ENCODE results near the gene PPP6R2. TPM values are rescaled to one million over a fixed set of nuclear protein-coding genes. Genes with fewer than 3 reads are reported as not detected.

Gene PPP6R2
- total RNA-seq, 1 experiment from 2014 or later = 42.6 TPM

- H4K8ac ChIP-seq (replicated peaks; ENCODE audit: insufficient read length, low read depth, low read length) = no peak overlapping the region
- H2AK5ac ChIP-seq (ENCODE audit: insufficient read length, low read length) = no peak overlapping the region
- H3K79me2 ChIP-seq (ENCODE audit: insufficient read depth, low read length) = no peaks in the 10 kb centered on the region
- no peaks in the 10 kb centered on the region for H3K4me1 Mint-ChIP-seq
- H3K23me2 ChIP-seq (ENCODE audit: insufficient read length, low read depth, low read length, poor library complexity, severe bottlenecking) = no peaks in the 10 kb centered on the region
- WGBS (ENCODE audit: extremely low coverage, insufficient read length, low lambda C conversion rate) = no CpG with 5 or more reads among the region's 11 CpGs
- no peaks in the 10 kb centered on the region; a peak in 1 of 5 replicates for H3K9me3 Mint-ChIP-seq
- H2BK5ac ChIP-seq (ENCODE audit: insufficient read length, low read length) = no peak overlapping the region
- H3K27ac ChIP-seq (ENCODE audit: insufficient read length, low read depth, low read length) = no peak overlapping the region
- peaks cover 26 to 76% (median 74%) of the 10 kb centered on the region in 3 experiments for H3K36me3 Mint-ChIP-seq (ENCODE audit: insufficient read depth in 1 of 3, low read depth in 3 of 3)
- H3K9ac ChIP-seq (ENCODE audit: extremely low read depth, insufficient read length, low read length) = no peak overlapping the region
- H3K23ac ChIP-seq (ENCODE audit: insufficient read length, low read depth, low read length) = no peak overlapping the region
- H2BK12ac ChIP-seq (ENCODE audit: insufficient read length, low read depth, low read length) = no peak overlapping the region
- H3K4ac ChIP-seq (ENCODE audit: low read depth, low read length) = no peak overlapping the region
- H2BK20ac ChIP-seq (ENCODE audit: low read depth, low read length, poor library complexity, severe bottlenecking) = no peak overlapping the region
- no peak overlapping the region for H2AFZ ChIP-seq (ENCODE audit: low read length)
- no peaks in the 10 kb centered on the region for H3K27me3 ChIP-seq (ENCODE audit: insufficient read depth, low read length)
- no peaks in the 10 kb centered on the region for H3K79me1 ChIP-seq (ENCODE audit: insufficient read depth, low read depth, low read length, poor library complexity, severe bottlenecking)
- no peak for DNase-seq
- no peak overlapping the region for H2BK120ac ChIP-seq (ENCODE audit: low read depth, low read length, poor library complexity, severe bottlenecking)
- H3K14ac ChIP-seq (ENCODE audit: insufficient read depth, low read length) = no peak overlapping the region
- no peak overlapping the region for H3T11ph ChIP-seq (ENCODE audit: low read length)
- no peak overlapping the region for H3K18ac ChIP-seq (ENCODE audit: insufficient read length, low read depth, low read length)
- TF ChIP-seq CTCF (conservative IDR thresholded peaks at IDR 0.05) = no peak
- no peaks in the 10 kb centered on the region for H3K27me3 Mint-ChIP-seq (ENCODE audit: low read depth)
- H3K27ac Mint-ChIP-seq = no peak overlapping the region
- H3K4me2 ChIP-seq (ENCODE audit: insufficient read depth, insufficient read length, low read length) = no peak overlapping the region
- H3K9me3 ChIP-seq (ENCODE audit: control insufficient read depth, low read depth, low read length) = no peaks in the 10 kb centered on the region
- H2BK15ac ChIP-seq (ENCODE audit: low read depth, low read length) = no peak overlapping the region
- peaks cover 5% of the 10 kb centered on the region for H4K20me1 ChIP-seq (ENCODE audit: control insufficient read depth, insufficient read depth, insufficient read length)
- no peak overlapping the region for H3K4me3 Mint-ChIP-seq
- no peaks in the 10 kb centered on the region for H3K4me1 ChIP-seq (ENCODE audit: insufficient read depth, low read length)
- H4K5ac ChIP-seq (ENCODE audit: insufficient read length, low read depth, low read length) = no peak overlapping the region
- H4K91ac ChIP-seq (ENCODE audit: insufficient read length, low read depth, low read length) = no peak overlapping the region
- H3K56ac ChIP-seq (ENCODE audit: insufficient read length, low read depth, low read length) = no peak overlapping the region
Observed at GRCh38 chr22:50456026-50456425, 112.9 kb downstream of the PPP6R2 start.

Data from H9 (cell line).